ENCODE data around the gene TMEM267. TPM values are rescaled to one million over a fixed set of nuclear protein-coding genes. Genes with fewer than 3 reads are reported as not detected.
A peak's percentile ranks its signal among the peaks of the same experiment; 100 is the strongest.

Gene TMEM267
- total and polyA plus RNA-seq, 10 of the 15 experiments (the other 5 are each of a cell fraction or from before 2014, with no cell fraction given), result 7.7 to 37.3 (median 13.3) TPM

- no peak for TF ChIP-seq USF2 (IDR thresholded peaks at IDR 0.05; ENCODE audit: borderline replicate concordance, low read depth, low read length)
- no peak for TF ChIP-seq ESRRA (IDR thresholded peaks at IDR 0.05; ENCODE audit: low read length)
- peak; percentile 76 for TF ChIP-seq RELB (IDR thresholded peaks at IDR 0.05; ENCODE audit: low read depth)
- TF ChIP-seq NFXL1 (IDR thresholded peaks at IDR 0.05; ENCODE audit: borderline replicate concordance), result no peak
- no peak for TF ChIP-seq HSF1 (IDR thresholded peaks at IDR 0.05; ENCODE audit: low read depth, low read length)
- TF ChIP-seq NBN (IDR thresholded peaks at IDR 0.05), result 0 out of 2 replicates have a peak, but pooled peaks have one; percentile 57
- TF ChIP-seq EED (IDR thresholded peaks at IDR 0.05; ENCODE audit: low read depth), result peak; percentile 83
- no peak for TF ChIP-seq NFYB (IDR thresholded peaks at IDR 0.05; ENCODE audit: insufficient read depth, low read depth, low read length)
- no peak for TF ChIP-seq PAX8 (IDR thresholded peaks at IDR 0.05)
- TF ChIP-seq NFIC (IDR thresholded peaks at IDR 0.05; ENCODE audit: low read depth, low read length), result peak; percentile 44
- TF ChIP-seq RUNX3 (IDR thresholded peaks at IDR 0.05; ENCODE audit: low read length), result peak; percentile 95
- peak; percentile 35; the same call in 1 of the 2 replicates for TF ChIP-seq IRF5 (IDR thresholded peaks at IDR 0.05; ENCODE audit: borderline replicate concordance)
- no peak for TF ChIP-seq IRF4 (IDR thresholded peaks at IDR 0.05; ENCODE audit: low read depth, low read length)
- no peak for TF ChIP-seq ZNF217 (IDR thresholded peaks at IDR 0.05)
- peak; percentile 49; the same call in 1 of the 2 replicates for TF ChIP-seq MTA2 (IDR thresholded peaks at IDR 0.05; ENCODE audit: low read depth)
- TF ChIP-seq BCLAF1 (IDR thresholded peaks at IDR 0.05), result no peak
- peak; percentile 74; the same call in 1 of the 2 replicates for TF ChIP-seq ASH2L (IDR thresholded peaks at IDR 0.05; ENCODE audit: borderline replicate concordance, low read depth)
- no peak for TF ChIP-seq CEBPB (IDR thresholded peaks at IDR 0.05; ENCODE audit: borderline replicate concordance in 1 of 2, low read depth in 2 of 2, low read length in 2 of 2)
- TF ChIP-seq IRF3 (IDR thresholded peaks at IDR 0.05), result 0 out of 2 replicates have a peak, but pooled peaks have one; percentile 41
- no peak for TF ChIP-seq YBX1 (IDR thresholded peaks at IDR 0.05)
- no peak for TF ChIP-seq SREBF1 (IDR thresholded peaks at IDR 0.05; ENCODE audit: low read length)
These were observed 31.4 kb upstream of the TMEM267 start, which contains the start of gene C5orf34 (continued) for GRCh38 chr5:43514816-43515677.

Data from GM12878 (cell line).